ENCODE results near the gene GABRE. TPM values are rescaled to one million over a fixed set of nuclear protein-coding genes. Genes with fewer than 3 reads are reported as not detected.

The GABRE gene
- total and polyA plus RNA-seq, 2 of the 13 experiments (the other 11 are each of a cell fraction or from before 2014, with no cell fraction given), result 12.2 to 66.2 TPM

- TF ChIP-seq ARID4A (CRISPR knock-in tag; IDR thresholded peaks at IDR 0.05; ENCODE audit: borderline replicate concordance) (no peak), ZNF432 (CRISPR knock-in tag; IDR thresholded peaks at IDR 0.05; ENCODE audit: borderline replicate concordance) (no peak), DBP (CRISPR knock-in tag; IDR thresholded peaks at IDR 0.05; ENCODE audit: not compliant biosample characterization) (no peak), SOX13 (IDR thresholded peaks at IDR 0.05) (no peak), SOX13 (CRISPR knock-in tag; conservative IDR thresholded peaks at IDR 0.05 in 1 of 2, IDR thresholded peaks at IDR 0.05 in 1 of 2) (no peak), ZNF235 (CRISPR knock-in tag; IDR thresholded peaks at IDR 0.05; ENCODE audit: borderline replicate concordance) (no peak), SNRNP70 (IDR thresholded peaks at IDR 0.05; ENCODE audit: low read depth, low read length) (no peak), ZGPAT (CRISPR knock-in tag; IDR thresholded peaks at IDR 0.05) (no peak), ZFP36 (IDR thresholded peaks at IDR 0.05; ENCODE audit: borderline replicate concordance, low read depth, low read length, partially characterized antibody) (no peak), ZNF430 (CRISPR knock-in tag; IDR thresholded peaks at IDR 0.05) (no peak)
Measured at GRCh38 chrX:151975736-151976275, 1.3 kb upstream of the GABRE start (continued).

Measured in HepG2 (cell line).